K562 (cell line): Measurements from ENCODE around the gene SLC12A6. TPM values are rescaled to one million over a fixed set of nuclear protein-coding genes. Genes with fewer than 3 reads are reported as not detected.
A peak's percentile ranks its signal among the peaks of the same experiment; 100 is the strongest.

Experiments used
- CBX3 ChIP-seq, 2 experiments: IDR thresholded peaks; 1 replicate in 1 of 2; 2 replicates in 1 of 2; pipeline ENCODE4 v1.6.1; 2012; ENCODE audit warnings: inconsistent platforms in 2 of 2, low read length in 2 of 2, borderline replicate concordance in 1 of 2, control low read depth in 1 of 2
- GTF3C2 ChIP-seq: IDR thresholded peaks from 3 replicates; pipeline ENCODE4 v1.6.1; 2011; ENCODE audit warnings: borderline replicate concordance, mild to moderate bottlenecking, moderate library complexity; ENCODE audit not compliant: insufficient read length; ENCODE audit errors: extremely low read depth
- ID3 ChIP-seq, 2 experiments: fragments of 250-450 bp in 1 of 2; fragments of 450-650 bp in 1 of 2; sonication (Bioruptor Pico) in 1 of 2; IDR thresholded peaks; 2 replicates each; pipeline versions ENCODE4 v1.6.1 to v1.8.0; 2016 to 2021; ENCODE audit warnings: mild to moderate bottlenecking in 2 of 2, moderate library complexity in 2 of 2, missing compliant biosample characterization in 1 of 2, missing genetic modification characterization in 1 of 2
- NBN ChIP-seq: fragments of 450-650 bp; IDR thresholded peaks from 2 replicates; pipeline ENCODE4 v1.6.1; 2016; ENCODE audit warnings: low read depth, mild to moderate bottlenecking
- NR2C1 ChIP-seq, 2 experiments: fragments of 450-650 bp; IDR thresholded peaks; 2 replicates each; pipeline ENCODE4 v1.6.1; 2017; ENCODE audit warnings: mild to moderate bottlenecking in 2 of 2, antibody characterized with exemption in 1 of 2, inconsistent platforms in 1 of 2, missing compliant biosample characterization in 1 of 2, missing genetic modification characterization in 1 of 2
- PKNOX1 ChIP-seq: fragments of 450-650 bp; IDR thresholded peaks from 2 replicates; pipeline ENCODE4 v1.6.1; 2016
- PTRF ChIP-seq: fragments of 450-650 bp; IDR thresholded peaks from 2 replicates; pipeline ENCODE4 v1.6.1; 2016; ENCODE audit warnings: mild to moderate bottlenecking, missing genetic modification characterization, missing compliant biosample characterization
- SETDB1 ChIP-seq: IDR thresholded peaks from one replicate; pipeline ENCODE4 v1.6.1; 2012; ENCODE audit warnings: low read length, control low read depth, inconsistent platforms
- SRSF3 ChIP-seq: fragments of 200-400 bp; formaldehyde crosslinking; IDR thresholded peaks from 2 replicates; pipeline ENCODE4 v1.6.1; 2016; ENCODE audit warnings: mild to moderate bottlenecking, low read length, moderate library complexity; ENCODE audit not compliant: insufficient read depth
- YY1 ChIP-seq, 3 experiments: IDR thresholded peaks; 2 replicates each; pipeline ENCODE4 v1.6.1; 2011; ENCODE audit warnings: low read length in 2 of 3, mild to moderate bottlenecking in 2 of 3, moderate library complexity in 2 of 3, borderline replicate concordance in 1 of 3, control low read depth in 1 of 3, low read depth in 1 of 3; ENCODE audit not compliant: insufficient read depth in 3 of 3, insufficient replicate concordance in 2 of 3, control insufficient read depth in 1 of 3, insufficient read length in 1 of 3; ENCODE audit errors: extremely low read depth in 1 of 3
- ZBTB17 ChIP-seq: fragments of 450-650 bp; formaldehyde crosslinking; IDR thresholded peaks from 2 replicates; pipeline ENCODE4 v1.4.0; 2020; ENCODE audit warnings: mild to moderate bottlenecking
- ZBTB7A ChIP-seq: IDR thresholded peaks from 2 replicates; pipeline ENCODE4 v1.6.1; 2011; ENCODE audit warnings: low read depth, mild to moderate bottlenecking, low read length, moderate library complexity, borderline replicate concordance; ENCODE audit not compliant: control insufficient read depth
- ZNF584 ChIP-seq: fragments of 200-800 bp; sonication (Bioruptor generic); IDR thresholded peaks from 2 replicates; pipeline ENCODE4 v1.6.1; 2016; ENCODE audit warnings: low read depth, mild to moderate bottlenecking, missing genetic modification characterization, missing compliant biosample characterization
- ZNF668 ChIP-seq: fragments of 250-450 bp; sonication (Bioruptor Pico); IDR thresholded peaks from 2 replicates; pipeline ENCODE4 v1.8.0; 2022; ENCODE audit warnings: mild to moderate bottlenecking, inconsistent platforms
- polyA plus RNA-seq, 8 experiments: library from polyadenylated mRNA; depleted of rRNA in 4 of 8; stranded (reverse) in 5 of 8; unstranded in 3 of 8; fragments of >200 nt; fragmentation: Nextera tagmentation in 2 of 8; fragmentation: Illumina TruSeq in 1 of 8; extraction: Ambion mirVana in 2 of 8; extraction: Trizol in 1 of 8; gene quantifications; 2 replicates each; pipeline versions ENCODE4 v1.2.1 to v1.2.3, GENCODE V29; 2011 to 2014; ENCODE audit warnings: inconsistent platforms in 1 of 8, missing spikeins in 1 of 8
- total RNA-seq, 7 experiments: library from RNA; depleted of rRNA in 6 of 7; stranded (reverse); fragments of >200 nt in 6 of 7; fragmentation: Illumina TruSeq in 2 of 7; extraction: Trizol in 2 of 7; gene quantifications; 2 replicates each; pipeline versions ENCODE4 v1.2.1 to v1.2.3, GENCODE V29; 2011 to 2021; ENCODE audit warnings: low replicate concordance in 1 of 7
- TF ChIP-seq, protein P1 (sequence below): fragments of 450-650 bp; IDR thresholded peaks from 2 replicates; pipeline ENCODE4 v1.6.1; 2016; ENCODE audit warnings: missing biosample characterization, missing genetic modification characterization
- TF ChIP-seq, protein P2 (sequence below): sonication (generic); formaldehyde crosslinking; IDR thresholded peaks from 2 replicates; pipeline ENCODE4 v1.8.0; 2022; ENCODE audit warnings: missing genetic modification reagents, mild to moderate bottlenecking, borderline replicate concordance

SLC12A6 gene
- total and polyA plus RNA-seq, 9 of the 15 experiments (the other 6 are each of a cell fraction or from before 2014, with no cell fraction given), result 1.4 to 16.4 (median 6.7) TPM

- TF ChIP-seq ZBTB7A (no peak), ZBTB17 (CRISPR knock-in tag) (peak; percentile 89), ZNF668 (CRISPR knock-in tag) (peak; percentile 55; the same call in 1 of the 2 replicates), NBN (no peak), CBX3 (IDR thresholded peaks at IDR 0.05; ENCODE audit: borderline replicate concordance in 1 of 2, low read length in 2 of 2) (no peak), PTRF (tag) (peak; percentile 72; the same call in 1 of the 2 replicates), ID3 (CRISPR knock-in tag; IDR thresholded peaks at IDR 0.05) (no peak), ID3 (tag; IDR thresholded peaks at IDR 0.05) (peak; percentile 95), NR2C1 (IDR thresholded peaks at IDR 0.05) (no peak), NR2C1 (tag; IDR thresholded peaks at IDR 0.05) (peak; percentile 74), ZNF584 (CRISPR knock-in tag) (peak; percentile 62; the same call in 1 of the 2 replicates), PKNOX1 (no peak), SRSF3 (no peak), YY1 (IDR thresholded peaks at IDR 0.05; ENCODE audit: borderline replicate concordance in 1 of 3, control insufficient read depth in 1 of 3, extremely low read depth in 1 of 3, insufficient read depth in 3 of 3, insufficient read length in 1 of 3, insufficient replicate concordance in 2 of 3, low read depth in 1 of 3, low read length in 2 of 3) (peak in 1 of 3 experiments; percentile 11), GTF3C2 (no peak), SETDB1 (no peak)
- TF ChIP-seq, protein P1, sequence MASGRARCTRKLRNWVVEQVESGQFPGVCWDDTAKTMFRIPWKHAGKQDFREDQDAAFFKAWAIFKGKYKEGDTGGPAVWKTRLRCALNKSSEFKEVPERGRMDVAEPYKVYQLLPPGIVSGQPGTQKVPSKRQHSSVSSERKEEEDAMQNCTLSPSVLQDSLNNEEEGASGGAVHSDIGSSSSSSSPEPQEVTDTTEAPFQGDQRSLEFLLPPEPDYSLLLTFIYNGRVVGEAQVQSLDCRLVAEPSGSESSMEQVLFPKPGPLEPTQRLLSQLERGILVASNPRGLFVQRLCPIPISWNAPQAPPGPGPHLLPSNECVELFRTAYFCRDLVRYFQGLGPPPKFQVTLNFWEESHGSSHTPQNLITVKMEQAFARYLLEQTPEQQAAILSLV (tag), result peak; percentile 59
- TF ChIP-seq, protein P2, sequence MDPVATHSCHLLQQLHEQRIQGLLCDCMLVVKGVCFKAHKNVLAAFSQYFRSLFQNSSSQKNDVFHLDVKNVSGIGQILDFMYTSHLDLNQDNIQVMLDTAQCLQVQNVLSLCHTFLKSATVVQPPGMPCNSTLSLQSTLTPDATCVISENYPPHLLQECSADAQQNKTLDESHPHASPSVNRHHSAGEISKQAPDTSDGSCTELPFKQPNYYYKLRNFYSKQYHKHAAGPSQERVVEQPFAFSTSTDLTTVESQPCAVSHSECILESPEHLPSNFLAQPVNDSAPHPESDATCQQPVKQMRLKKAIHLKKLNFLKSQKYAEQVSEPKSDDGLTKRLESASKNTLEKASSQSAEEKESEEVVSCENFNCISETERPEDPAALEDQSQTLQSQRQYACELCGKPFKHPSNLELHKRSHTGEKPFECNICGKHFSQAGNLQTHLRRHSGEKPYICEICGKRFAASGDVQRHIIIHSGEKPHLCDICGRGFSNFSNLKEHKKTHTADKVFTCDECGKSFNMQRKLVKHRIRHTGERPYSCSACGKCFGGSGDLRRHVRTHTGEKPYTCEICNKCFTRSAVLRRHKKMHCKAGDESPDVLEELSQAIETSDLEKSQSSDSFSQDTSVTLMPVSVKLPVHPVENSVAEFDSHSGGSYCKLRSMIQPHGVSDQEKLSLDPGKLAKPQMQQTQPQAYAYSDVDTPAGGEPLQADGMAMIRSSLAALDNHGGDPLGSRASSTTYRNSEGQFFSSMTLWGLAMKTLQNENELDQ (CRISPR knock-in tag), result no peak
These were observed 1.2 kb downstream of the SLC12A6 start (continued) for GRCh38 chr15:34336231-34336990.
